Naive thymus-derived CD4-positive, alpha-beta T cell (primary cell): ENCODE data around the gene S100A3. TPM values are rescaled to one million over a fixed set of nuclear protein-coding genes. Genes with fewer than 3 reads are reported as not detected.
A peak's percentile ranks its signal among the peaks of the same experiment; 100 is the strongest.

Experiments
- ATAC-seq: fragments of 150-1000 bp; cut with Tn5 transposase; 2 replicates; pipeline ENCODE4 v1.10.0; 2021; ENCODE audit warnings: mild to moderate bottlenecking, moderate library complexity
- CTCF ChIA-PET: fragments of 350-600 bp; sonication (Branson Sonifier 250); formaldehyde crosslinking; loops from one replicate; lab custom pipeline; 2021; ENCODE audit warnings: antibody characterized with exemption; lab: Charles Lee
- POLR2A ChIA-PET: fragments of 350-600 bp; sonication (Branson Sonifier 250); formaldehyde crosslinking; loops from one replicate; lab custom pipeline; 2021; ENCODE audit warnings: antibody characterized with exemption, inconsistent platforms; lab: Charles Lee
- DNase-seq, 9 donors: peaks; one replicate each; pipeline versions ENCODE4 v3.0.0 to v3.0.0-alpha.2; 2020 to 2022; ENCODE audit warnings: mixed read lengths in 1 of 9
- H3K27ac ChIP-seq: one replicate; pipeline ENCODE4 v1.7.0; 2013; ENCODE audit warnings: mild to moderate bottlenecking, low read depth, low read length, moderate library complexity
- H3K27me3 ChIP-seq, 2 donors: one replicate each; pipeline ENCODE4 v1.7.0; 2013; ENCODE audit warnings: low read length in 2 of 2, mild to moderate bottlenecking in 2 of 2, moderate library complexity in 2 of 2; ENCODE audit not compliant: control insufficient read depth in 2 of 2, insufficient read depth in 2 of 2
- H3K36me3 ChIP-seq, 3 experiments: 1 replicate in 2 of 3; 2 replicates in 1 of 3; pipeline ENCODE4 v1.7.0; 2013; ENCODE audit warnings: low read length in 3 of 3, mild to moderate bottlenecking in 3 of 3, moderate library complexity in 1 of 3; ENCODE audit not compliant: insufficient read depth in 3 of 3, control insufficient read depth in 2 of 3
- H3K4me1 ChIP-seq, 2 donors: one replicate each; pipeline ENCODE4 v1.7.0; 2013; ENCODE audit warnings: low read length in 2 of 2, mild to moderate bottlenecking in 2 of 2, moderate library complexity in 1 of 2; ENCODE audit not compliant: control insufficient read depth in 2 of 2, insufficient read depth in 2 of 2
- H3K4me3 ChIP-seq: 2 replicates; pipeline ENCODE4 v1.7.0; 2013; ENCODE audit warnings: mild to moderate bottlenecking, low read length
- H3K9me3 ChIP-seq, 3 experiments: 1 replicate in 2 of 3; 2 replicates in 1 of 3; pipeline ENCODE4 v1.7.0; 2013; ENCODE audit warnings: low read length in 3 of 3; ENCODE audit not compliant: control insufficient read depth in 2 of 3
- H3K27ac Mint-ChIP-seq, 9 donors: one replicate each; pipeline ENCODE4 v1.8.0; 2020 to 2022; ENCODE audit warnings: mixed read lengths in 9 of 9, mild to moderate bottlenecking in 8 of 9, moderate library complexity in 5 of 9, inconsistent platforms in 2 of 9
- H3K27me3 Mint-ChIP-seq, 5 donors: one replicate each; pipeline ENCODE4 v1.8.0; 2021 to 2022; ENCODE audit warnings: mixed read lengths in 5 of 5, mild to moderate bottlenecking in 1 of 5
- H3K36me3 Mint-ChIP-seq, 5 donors: one replicate each; pipeline ENCODE4 v1.8.0; 2020 to 2022; ENCODE audit warnings: mixed read lengths in 5 of 5, mild to moderate bottlenecking in 3 of 5, inconsistent platforms in 1 of 5
- H3K4me1 Mint-ChIP-seq, 7 donors: one replicate each; pipeline ENCODE4 v1.8.0; 2020 to 2022; ENCODE audit warnings: mixed read lengths in 7 of 7, mild to moderate bottlenecking in 3 of 7, inconsistent platforms in 1 of 7
- H3K4me3 Mint-ChIP-seq, 10 donors: one replicate each; pipeline ENCODE4 v1.8.0; 2020 to 2022; ENCODE audit warnings: mild to moderate bottlenecking in 10 of 10, mixed read lengths in 10 of 10, moderate library complexity in 6 of 10, inconsistent platforms in 2 of 10
- H3K9me3 Mint-ChIP-seq, 11 donors: one replicate each; pipeline ENCODE4 v1.8.0; 2020 to 2022; ENCODE audit warnings: mixed read lengths in 11 of 11, mild to moderate bottlenecking in 4 of 11, inconsistent platforms in 1 of 11, moderate library complexity in 1 of 11
- intact Hi-C, 2 donors: fragments of 100-400 bp; cut with micrococcal nuclease; formaldehyde crosslinking; loops; one replicate each; pipeline ENCODE4 v1.15.1; 2023
- polyA plus RNA-seq, 2 donors: library from polyadenylated mRNA; unstranded; fragments of 300-500 nt; fragmentation: Illumina TruSeq; gene quantifications; one replicate each; pipeline ENCODE4 v1.2.3, GENCODE V29; 2021
- total RNA-seq, 6 experiments: library from RNA in 5 of 6; stranded (reverse) in 5 of 6; gene quantifications; 1 replicate in 5 of 6; 2 replicates in 1 of 6; pipeline ENCODE4 v1.2.3 and lab custom pipeline; 2021 to 2026

S100A3 gene
- total and polyA plus RNA-seq, 7 experiments from 2014 or later, result not detected

DNA sequence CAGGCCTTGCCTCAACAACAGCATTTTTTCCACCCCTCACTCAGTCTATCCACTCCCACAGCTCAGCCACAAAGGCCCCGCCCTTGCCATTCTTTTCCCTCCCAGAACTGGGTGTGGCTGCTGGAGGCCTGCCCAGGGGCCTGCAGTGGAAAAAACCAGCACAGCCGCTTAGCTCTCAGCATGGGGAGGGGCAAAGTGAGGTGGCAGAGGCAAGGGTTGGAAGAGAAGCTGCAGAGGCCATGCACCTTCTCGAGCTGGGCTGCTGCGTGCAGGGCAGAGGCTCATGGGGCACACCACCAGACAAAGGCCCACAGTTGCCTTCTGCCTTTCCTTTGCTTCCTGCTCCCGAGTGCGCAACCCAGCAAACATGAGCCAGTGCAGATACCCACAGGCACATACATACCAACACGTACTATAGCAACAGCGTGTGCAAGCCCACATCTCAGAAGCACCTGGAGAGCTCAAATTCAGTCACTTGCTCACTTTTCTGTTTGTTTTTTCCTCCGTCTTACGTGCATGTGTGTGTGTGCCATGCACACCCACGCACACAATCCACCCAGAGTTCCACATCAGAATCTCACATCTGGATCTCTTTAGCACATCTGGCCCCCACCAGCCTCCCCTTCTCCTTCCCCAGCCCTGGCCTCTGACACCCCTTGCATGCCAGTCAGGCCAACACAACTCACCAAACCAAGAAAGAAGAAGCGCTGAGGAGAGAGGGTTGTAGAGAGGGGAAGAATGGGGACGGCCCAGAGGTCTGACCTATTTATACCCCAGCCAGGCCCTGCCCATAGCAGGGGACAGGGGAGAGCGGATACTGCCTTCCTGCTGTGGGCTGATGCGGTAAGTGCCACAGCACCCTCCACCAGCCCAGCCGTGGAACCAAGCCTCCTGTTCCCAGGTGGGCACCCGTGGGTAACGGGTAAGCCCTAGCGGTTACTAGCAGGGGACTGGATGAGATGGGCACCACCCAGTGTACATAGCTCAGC lies 3.7 kb downstream of the S100A3 start, which contains the start of gene S100A4:
Gene S100A4 (minus strand): TSS at position 740 of the 989 bp plus-strand sequence. CDS start 1,012 bp downstream, outside the sequence.
- Histone ChIP-seq H3K27ac (peak within 1 kb of the TSS; percentile 79), H3K4me1 (peaks cover 53 to 69% of the 10 kb centered on the region in 2 donors), H3K4me3 (peak within 1 kb of the TSS; percentile 69), H3K36me3 (peaks cover 0 to 15% (median 11%) of the 10 kb centered on the region in 3 experiments), H3K27me3 (no peaks in the 10 kb centered on the region), H3K9me3 (no peaks in the 10 kb centered on the region)
- intact Hi-C loops, result loop anchor here (1.0 to 5.0 kb wide), 6 partner anchors 9 to 182 kb away; partner anchors contain the start of gene INTS3 (in 1 of the 2)
- CTCF ChIA-PET, result interaction anchor here (0.6 to 4.9 kb wide), 8 partner anchors 12 to 35 kb away, joined by 3 to 97 read pairs (median 4); partner anchors contain the start of gene S100A6
- H3K27ac Mint-ChIP-seq, result peak within 1 kb of the TSS; percentile 93 to 99 (median 98)
- H3K9me3 Mint-ChIP-seq, result no peaks in the 10 kb centered on the region
- no peaks in the 10 kb centered on the region for H3K27me3 Mint-ChIP-seq
- H3K4me3 Mint-ChIP-seq, result peak within 1 kb of the TSS; percentile 85 to 97 (median 88)
- peak; percentile 84 for ATAC-seq
- POLR2A ChIA-PET, result interaction anchor here (0.7 to 9.5 kb wide), 18 partner anchors 9 to 432 kb away, joined by 3 to 268 read pairs (median 5); partner anchors contain the start of genes CHTOP, INTS3, JTB and S100A2
- peaks cover 8 to 34% (median 15%) of the 10 kb centered on the region in 5 donors for H3K36me3 Mint-ChIP-seq
- peak; percentile 50 to 93 (median 89) for DNase-seq
- peaks cover 62 to 87% (median 74%) of the 10 kb centered on the region in 7 donors for H3K4me1 Mint-ChIP-seq

DNA sequence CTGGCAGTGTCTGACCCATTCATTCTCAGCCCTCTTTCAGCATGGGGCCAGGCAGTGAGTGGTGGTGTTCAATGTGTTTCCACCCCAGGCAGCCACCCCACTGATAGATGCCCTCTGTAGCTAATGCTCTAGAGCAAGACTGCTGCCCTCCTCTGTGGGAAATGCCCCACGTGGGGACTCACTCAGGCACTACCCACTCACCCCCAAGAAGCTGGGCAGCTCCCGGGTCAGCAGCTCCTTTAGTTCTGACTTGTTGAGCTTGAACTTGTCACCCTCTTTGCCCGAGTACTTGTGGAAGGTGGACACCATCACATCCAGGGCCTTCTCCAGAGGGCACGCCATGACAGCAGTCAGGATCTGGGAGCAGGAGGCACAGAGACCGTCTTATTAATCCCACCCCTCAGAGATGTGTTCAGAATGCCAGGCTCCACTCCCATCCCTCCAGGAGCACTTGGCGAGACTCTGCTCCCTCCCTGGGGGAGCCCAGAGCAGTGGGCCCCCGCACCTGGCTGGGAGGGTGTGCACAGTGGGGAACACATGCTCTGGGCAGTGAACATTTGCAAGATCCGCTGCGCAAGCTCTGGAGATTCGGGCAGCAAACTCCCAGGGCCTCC lies 4.5 kb downstream of the S100A3 start:
- Mint-ChIP-seq H3K27ac (peak overlapping the region; percentile 93 to 99 (median 98)), H3K4me3 (peak overlapping the region; percentile 85 to 97 (median 88)), H3K9me3 (no peaks in the 10 kb centered on the region), H3K4me1 (peaks cover 70 to 95% (median 81%) of the 10 kb centered on the region in 7 donors), H3K27me3 (no peaks in the 10 kb centered on the region), H3K36me3 (peaks cover 8 to 42% (median 15%) of the 10 kb centered on the region in 5 donors)
- H3K9me3 ChIP-seq, result no peaks in the 10 kb centered on the region
- peak overlapping the region; percentile 69 for H3K4me3 ChIP-seq
- H3K36me3 ChIP-seq, result peaks cover 0 to 15% (median 11%) of the 10 kb centered on the region in 3 experiments
- intact Hi-C loops, result loop anchor here (1.0 to 5.0 kb wide), 5 partner anchors 8 to 183 kb away; partner anchors contain the start of gene INTS3 (in 1 of the 2)
- H3K27me3 ChIP-seq, result no peaks in the 10 kb centered on the region
- ATAC-seq, result no peak
- peak overlapping the region; percentile 79 for H3K27ac ChIP-seq
- CTCF ChIA-PET, result interaction anchor here (0.6 to 4.9 kb wide), 7 partner anchors 11 to 34 kb away, joined by 3 to 97 read pairs (median 5); partner anchors contain the start of gene S100A6
- peaks cover 61 to 77% of the 10 kb centered on the region in 2 donors for H3K4me1 ChIP-seq
- POLR2A ChIA-PET, result interaction anchor here (0.5 to 9.5 kb wide), 22 partner anchors 10 to 1197 kb away, joined by 3 to 268 read pairs (median 4); partner anchors contain the start of genes CHTOP, INTS3, JTB and S100A2
- DNase-seq, result peak in 1 of 9 donors; percentile 41

DNA sequence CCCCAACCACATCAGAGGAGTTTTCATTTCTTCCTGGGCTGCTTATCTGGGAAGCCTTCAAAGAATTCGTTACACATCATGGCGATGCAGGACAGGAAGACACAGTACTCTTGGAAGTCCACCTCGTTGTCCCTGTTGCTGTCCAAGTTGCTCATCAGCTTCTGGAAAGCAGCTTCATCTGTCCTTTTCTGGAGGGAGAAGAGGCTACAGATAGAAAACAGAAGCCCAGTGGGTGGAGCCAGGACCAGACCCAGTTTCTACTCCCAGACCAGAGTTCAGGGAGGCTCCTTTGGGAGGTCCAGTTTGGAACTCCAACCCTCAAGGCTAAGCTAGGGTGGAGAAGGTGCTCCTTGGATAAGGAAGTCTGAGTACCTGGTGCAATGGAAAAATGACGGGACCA lies 5.3 kb downstream of the S100A3 start:
- no peak for ATAC-seq
- peak overlapping the region; percentile 85 to 97 (median 88) for H3K4me3 Mint-ChIP-seq
- ChIA-PET CTCF (interaction anchor here (0.7 to 4.9 kb wide), 4 partner anchors 10 to 33 kb away, joined by 3 to 97 read pairs (median 19); partner anchors contain the start of gene S100A6), POLR2A (interaction anchor here (0.5 to 9.5 kb wide), 11 partner anchors 9 to 1197 kb away, joined by 3 to 268 read pairs (median 4); partner anchors contain the start of genes CHTOP and S100A6)
- Histone ChIP-seq H3K4me1 (peaks cover 63 to 79% of the 10 kb centered on the region in 2 donors), H3K27me3 (no peaks in the 10 kb centered on the region), H3K4me3 (peak overlapping the region; percentile 69), H3K27ac (peak overlapping the region; percentile 79), H3K9me3 (no peaks in the 10 kb centered on the region), H3K36me3 (peaks cover 0 to 15% (median 11%) of the 10 kb centered on the region in 3 experiments)
- no peak for DNase-seq
- peak overlapping the region; percentile 93 to 99 (median 98) for H3K27ac Mint-ChIP-seq
- H3K27me3 Mint-ChIP-seq, result no peaks in the 10 kb centered on the region
- H3K36me3 Mint-ChIP-seq, result peaks cover 8 to 44% (median 15%) of the 10 kb centered on the region in 5 donors
- peaks cover 73 to 93% (median 82%) of the 10 kb centered on the region in 7 donors for H3K4me1 Mint-ChIP-seq
- intact Hi-C loops, result loop anchor here (2.0 kb wide), 1 partner anchor 89 kb away; no protein-coding TSS in a partner anchor
- no peaks in the 10 kb centered on the region for H3K9me3 Mint-ChIP-seq

DNA sequence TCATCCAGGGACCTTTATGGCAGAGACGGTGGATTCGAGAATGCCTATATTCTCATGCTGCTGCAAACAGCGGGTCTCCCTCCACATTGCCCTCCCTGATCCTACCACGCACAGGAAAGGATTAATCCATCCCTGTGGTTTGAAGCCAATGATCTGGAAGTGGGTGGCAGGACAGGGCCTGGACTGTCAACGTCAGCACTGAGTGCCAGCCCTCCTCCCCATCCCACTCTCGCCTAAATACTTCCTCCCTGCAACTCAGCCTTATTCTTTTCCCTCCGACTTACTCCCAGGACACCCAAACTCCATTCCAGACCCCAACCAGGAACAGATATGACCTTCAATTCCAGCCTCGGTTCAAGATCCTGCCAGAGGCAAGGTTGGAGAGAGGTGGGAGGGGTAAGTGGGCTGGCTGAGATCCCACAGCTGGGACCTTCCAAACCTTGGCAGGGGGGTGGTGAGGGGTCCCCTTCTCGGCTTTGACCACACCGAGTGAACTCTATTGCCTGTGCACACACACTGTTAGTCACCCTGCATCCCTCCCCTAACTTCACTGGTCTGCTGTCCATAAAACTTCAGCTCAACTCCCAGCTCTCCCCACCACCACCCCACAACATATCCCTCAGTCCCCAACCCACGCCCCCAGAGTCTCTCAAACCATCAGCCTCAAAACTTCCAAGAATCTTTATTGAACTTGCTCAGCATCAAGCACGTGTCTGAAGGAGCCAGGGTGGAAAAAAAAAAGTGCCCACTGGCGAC lies 5.9 kb downstream of the S100A3 start:
- DNase-seq, result no peak
- peak overlapping the region; percentile 81 to 99 (median 98) for H3K27ac Mint-ChIP-seq
- Histone ChIP-seq H3K27me3 (no peaks in the 10 kb centered on the region), H3K9me3 (no peaks in the 10 kb centered on the region), H3K36me3 (peaks cover 0 to 15% (median 11%) of the 10 kb centered on the region in 3 experiments), H3K4me1 (peaks cover 63 to 79% of the 10 kb centered on the region in 2 donors), H3K27ac (peak overlapping the region; percentile 79), H3K4me3 (no peak overlapping the region)
- ChIA-PET CTCF (interaction anchor here (0.6 to 4.9 kb wide), 5 partner anchors 9 to 303 kb away, joined by 3 to 97 read pairs (median 11); partner anchors contain the start of gene S100A6), POLR2A (interaction anchor here (0.5 to 9.5 kb wide), 6 partner anchors 9 to 79 kb away, joined by 3 to 268 read pairs (median 4); partner anchors contain the start of gene S100A6)
- H3K27me3 Mint-ChIP-seq, result no peaks in the 10 kb centered on the region
- H3K9me3 Mint-ChIP-seq, result no peaks in the 10 kb centered on the region
- peaks cover 8 to 44% (median 15%) of the 10 kb centered on the region in 5 donors for H3K36me3 Mint-ChIP-seq
- no peak for ATAC-seq
- peak overlapping the region; percentile 42 to 97 (median 88) for H3K4me3 Mint-ChIP-seq
- intact Hi-C loops, result no loop called here
- peaks cover 73 to 92% (median 81%) of the 10 kb centered on the region in 7 donors for H3K4me1 Mint-ChIP-seq
